K562 (cell line): ENCODE results near the gene PLCB3.

ENCODE experiments used
- BRCA1 ChIP-seq, 2 experiments: fragments of 450-650 bp in 1 of 2; sonication (generic) in 1 of 2; formaldehyde crosslinking in 1 of 2; IDR thresholded peaks; 2 replicates each; pipeline versions ENCODE4 v1.5.0 to v1.6.1; 2017 to 2020; ENCODE audit warnings: mild to moderate bottlenecking in 1 of 2, missing genetic modification reagents in 1 of 2
- EP300 ChIP-seq: IDR thresholded peaks from 2 replicates; pipeline ENCODE4 v1.6.1; 2012; ENCODE audit warnings: low read length, improper control_type of control experiment
- LCOR ChIP-seq: sonication (generic); formaldehyde crosslinking; IDR thresholded peaks from 2 replicates; pipeline ENCODE4 v1.8.0; 2022; ENCODE audit warnings: mild to moderate bottlenecking, missing genetic modification reagents
- MAX ChIP-seq: sonication (generic); formaldehyde crosslinking; IDR thresholded peaks from 2 replicates; pipeline ENCODE4 v1.9.0; 2022; ENCODE audit warnings: mild to moderate bottlenecking, missing genetic modification reagents
- SP2 ChIP-seq: IDR thresholded peaks from 2 replicates; pipeline ENCODE4 v1.6.1; 2011; ENCODE audit warnings: mild to moderate bottlenecking, low read depth, low read length, moderate library complexity; ENCODE audit not compliant: poor library complexity, severe bottlenecking; ENCODE audit errors: extremely low read depth
- ZKSCAN1 ChIP-seq: fragments of 150-350 bp; IDR thresholded peaks from 2 replicates; pipeline ENCODE4 v1.6.1; 2016; ENCODE audit warnings: low read depth, low read length
- ZNF174 ChIP-seq: fragments of 250-450 bp; sonication (Bioruptor Pico); IDR thresholded peaks from 2 replicates; pipeline ENCODE4 v1.4.0; 2020; ENCODE audit warnings: mild to moderate bottlenecking
- ZNF41 ChIP-seq: fragments of 250-450 bp; sonication (Bioruptor Pico); conservative IDR thresholded peaks from 2 replicates; pipeline ENCODE4 v1.4.0; 2020; ENCODE audit warnings: mild to moderate bottlenecking
- ZNF584 ChIP-seq: fragments of 200-800 bp; sonication (Bioruptor generic); IDR thresholded peaks from 2 replicates; pipeline ENCODE4 v1.6.1; 2016; ENCODE audit warnings: low read depth, mild to moderate bottlenecking, missing genetic modification characterization, missing compliant biosample characterization
- TF ChIP-seq, protein P1 (sequence below), 3 experiments: IDR thresholded peaks in 2 of 3; conservative IDR thresholded peaks in 1 of 3; 2 replicates each; pipeline ENCODE4 v1.5.1; 2011 to 2012; ENCODE audit warnings: low read length in 3 of 3, mild to moderate bottlenecking in 3 of 3, control low read depth in 2 of 3, improper control_type of control experiment in 1 of 3, inconsistent platforms in 1 of 3, low read depth in 1 of 3, mixed read lengths in 1 of 3, moderate library complexity in 1 of 3; ENCODE audit not compliant: insufficient read depth in 2 of 3

DNA sequence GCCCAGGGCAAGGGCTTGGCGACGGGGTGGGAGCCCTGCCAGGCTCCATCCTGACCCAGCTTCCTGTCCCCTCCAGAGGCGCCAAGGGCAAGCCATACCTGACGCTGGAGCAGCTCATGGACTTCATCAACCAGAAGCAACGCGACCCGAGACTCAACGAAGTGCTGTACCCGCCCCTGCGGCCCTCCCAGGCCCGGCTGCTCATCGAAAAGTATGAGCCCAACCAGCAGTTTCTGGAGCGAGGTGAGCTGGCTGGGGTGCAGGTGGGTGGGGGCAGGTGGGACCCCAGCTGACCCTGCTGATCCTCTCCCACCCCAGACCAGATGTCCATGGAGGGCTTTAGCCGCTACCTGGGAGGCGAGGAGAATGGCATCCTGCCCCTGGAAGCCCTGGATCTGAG, 5.0 kb downstream of the PLCB3 start:
- TF ChIP-seq SP2: no peak
- TF ChIP-seq EP300: no peak
- TF ChIP-seq, protein P1, sequence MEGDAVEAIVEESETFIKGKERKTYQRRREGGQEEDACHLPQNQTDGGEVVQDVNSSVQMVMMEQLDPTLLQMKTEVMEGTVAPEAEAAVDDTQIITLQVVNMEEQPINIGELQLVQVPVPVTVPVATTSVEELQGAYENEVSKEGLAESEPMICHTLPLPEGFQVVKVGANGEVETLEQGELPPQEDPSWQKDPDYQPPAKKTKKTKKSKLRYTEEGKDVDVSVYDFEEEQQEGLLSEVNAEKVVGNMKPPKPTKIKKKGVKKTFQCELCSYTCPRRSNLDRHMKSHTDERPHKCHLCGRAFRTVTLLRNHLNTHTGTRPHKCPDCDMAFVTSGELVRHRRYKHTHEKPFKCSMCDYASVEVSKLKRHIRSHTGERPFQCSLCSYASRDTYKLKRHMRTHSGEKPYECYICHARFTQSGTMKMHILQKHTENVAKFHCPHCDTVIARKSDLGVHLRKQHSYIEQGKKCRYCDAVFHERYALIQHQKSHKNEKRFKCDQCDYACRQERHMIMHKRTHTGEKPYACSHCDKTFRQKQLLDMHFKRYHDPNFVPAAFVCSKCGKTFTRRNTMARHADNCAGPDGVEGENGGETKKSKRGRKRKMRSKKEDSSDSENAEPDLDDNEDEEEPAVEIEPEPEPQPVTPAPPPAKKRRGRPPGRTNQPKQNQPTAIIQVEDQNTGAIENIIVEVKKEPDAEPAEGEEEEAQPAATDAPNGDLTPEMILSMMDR (IDR thresholded peaks at IDR 0.05 in 2 of 3, conservative IDR thresholded peaks at IDR 0.05 in 1 of 3; ENCODE audit: insufficient read depth in 2 of 3, low read depth in 1 of 3, low read length in 3 of 3): no peak
- no peak for TF ChIP-seq ZNF584
- no peak for TF ChIP-seq ZKSCAN1
- TF ChIP-seq MAX (CRISPR knock-in tag): no peak
- TF ChIP-seq LCOR (CRISPR knock-in tag): no peak
- TF ChIP-seq ZNF174 (CRISPR knock-in tag): no peak
- TF ChIP-seq BRCA1 (IDR thresholded peaks at IDR 0.05): no peak
- no peak for TF ChIP-seq BRCA1 (CRISPR knock-in tag; IDR thresholded peaks at IDR 0.05)
- no peak for TF ChIP-seq ZNF41 (CRISPR knock-in tag)
